GM12864 (cell line): ENCODE measurements around the gene PRKAR1B.
A peak's percentile ranks its signal among the peaks of the same experiment; 100 is the strongest.

Experiments used
- DNase-seq: peaks from one replicate; pipeline ENCODE4 v3.0.0-alpha.2; 2011; ENCODE audit warnings: low read depth
- H3K4me3 ChIP-seq: 2 replicates; pipeline ENCODE4 v1.5.1; 2011; ENCODE audit warnings: mild to moderate bottlenecking, low read depth, low read length, control low read depth
- TF ChIP-seq, protein P1 (sequence below): IDR thresholded peaks from 2 replicates; pipeline ENCODE4 v1.5.1; 2011; ENCODE audit warnings: low read depth, mild to moderate bottlenecking, moderate library complexity, low read length, control low read depth, inconsistent platforms; ENCODE audit errors: missing control alignments

Gene PRKAR1B

DNA sequence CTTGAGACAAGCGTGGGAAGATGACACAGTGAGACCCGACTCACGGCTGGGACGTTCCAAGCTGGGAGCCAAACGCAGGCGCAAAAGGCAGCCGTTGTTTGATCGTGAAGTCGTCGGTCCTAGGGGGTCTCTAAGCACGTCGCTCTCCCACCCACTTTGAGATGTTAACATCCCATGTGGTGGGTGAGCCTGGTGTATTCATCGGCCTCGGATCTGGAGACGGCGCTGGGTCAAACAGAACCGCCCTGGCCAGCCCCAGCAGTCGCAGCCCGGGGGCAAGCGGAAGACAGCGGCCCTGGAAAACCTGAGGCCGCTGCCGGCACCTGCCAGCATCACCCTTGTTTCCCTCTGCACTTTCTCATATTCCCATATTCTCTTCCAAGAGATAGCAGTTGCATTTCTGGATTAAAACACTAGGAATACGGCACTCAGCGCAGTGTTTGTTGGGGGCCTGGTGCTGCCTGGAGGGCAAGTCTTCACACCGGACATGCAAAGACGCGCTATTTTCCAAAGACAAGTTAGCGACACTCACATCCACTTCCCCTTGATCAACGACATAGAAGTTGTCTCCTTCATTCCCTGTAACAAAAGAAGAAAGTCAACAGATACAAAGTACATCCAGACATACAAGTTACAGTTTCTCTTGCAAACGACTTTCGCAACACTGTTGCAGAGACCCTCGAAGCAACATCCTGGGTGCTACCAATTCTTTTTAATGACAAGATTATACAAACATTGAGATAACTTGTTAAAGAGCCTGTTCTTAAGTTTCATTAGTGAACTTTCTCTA is 121.2 kb downstream of the PRKAR1B start:
- DNase-seq: no peak
- H3K4me3 ChIP-seq: peak overlapping the region; percentile 68; the same call in 1 of the 2 replicates
- TF ChIP-seq, protein P1, sequence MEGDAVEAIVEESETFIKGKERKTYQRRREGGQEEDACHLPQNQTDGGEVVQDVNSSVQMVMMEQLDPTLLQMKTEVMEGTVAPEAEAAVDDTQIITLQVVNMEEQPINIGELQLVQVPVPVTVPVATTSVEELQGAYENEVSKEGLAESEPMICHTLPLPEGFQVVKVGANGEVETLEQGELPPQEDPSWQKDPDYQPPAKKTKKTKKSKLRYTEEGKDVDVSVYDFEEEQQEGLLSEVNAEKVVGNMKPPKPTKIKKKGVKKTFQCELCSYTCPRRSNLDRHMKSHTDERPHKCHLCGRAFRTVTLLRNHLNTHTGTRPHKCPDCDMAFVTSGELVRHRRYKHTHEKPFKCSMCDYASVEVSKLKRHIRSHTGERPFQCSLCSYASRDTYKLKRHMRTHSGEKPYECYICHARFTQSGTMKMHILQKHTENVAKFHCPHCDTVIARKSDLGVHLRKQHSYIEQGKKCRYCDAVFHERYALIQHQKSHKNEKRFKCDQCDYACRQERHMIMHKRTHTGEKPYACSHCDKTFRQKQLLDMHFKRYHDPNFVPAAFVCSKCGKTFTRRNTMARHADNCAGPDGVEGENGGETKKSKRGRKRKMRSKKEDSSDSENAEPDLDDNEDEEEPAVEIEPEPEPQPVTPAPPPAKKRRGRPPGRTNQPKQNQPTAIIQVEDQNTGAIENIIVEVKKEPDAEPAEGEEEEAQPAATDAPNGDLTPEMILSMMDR: no peak

DNA sequence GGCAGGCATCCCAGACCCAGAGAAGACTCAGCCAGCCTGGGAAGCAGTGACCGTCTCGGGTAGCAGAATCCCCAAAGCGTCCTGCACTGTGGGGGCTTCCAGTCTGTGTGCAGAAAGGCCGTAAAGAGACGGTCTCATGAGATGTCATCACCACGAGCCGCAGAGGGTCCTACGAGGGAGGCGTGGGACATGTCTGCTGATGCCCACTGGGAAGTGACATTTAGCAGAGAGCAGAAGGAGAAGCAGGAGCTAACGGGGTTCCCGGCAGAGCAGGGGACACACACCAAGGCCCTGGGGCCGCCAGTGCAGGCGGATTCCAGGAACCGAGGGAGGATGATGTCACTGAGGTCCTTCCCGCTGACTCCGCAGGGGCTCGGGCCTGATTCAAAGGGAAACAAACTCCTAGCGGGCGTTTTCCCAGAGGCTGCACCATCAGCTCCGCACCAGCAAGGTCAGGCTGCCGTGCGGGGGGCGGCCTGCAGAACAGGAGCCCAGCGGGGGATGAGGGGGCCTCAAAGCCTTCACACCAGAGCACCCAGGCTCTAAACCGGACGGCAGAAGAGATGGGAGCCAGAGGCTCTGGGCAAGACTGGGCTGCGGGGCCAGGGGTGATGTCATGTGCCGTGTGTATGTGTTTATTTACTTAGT is 122.1 kb downstream of the PRKAR1B start:
- H3K4me3 ChIP-seq: peak overlapping the region; percentile 68
- TF ChIP-seq, protein P1: no peak
- no peak for DNase-seq

DNA sequence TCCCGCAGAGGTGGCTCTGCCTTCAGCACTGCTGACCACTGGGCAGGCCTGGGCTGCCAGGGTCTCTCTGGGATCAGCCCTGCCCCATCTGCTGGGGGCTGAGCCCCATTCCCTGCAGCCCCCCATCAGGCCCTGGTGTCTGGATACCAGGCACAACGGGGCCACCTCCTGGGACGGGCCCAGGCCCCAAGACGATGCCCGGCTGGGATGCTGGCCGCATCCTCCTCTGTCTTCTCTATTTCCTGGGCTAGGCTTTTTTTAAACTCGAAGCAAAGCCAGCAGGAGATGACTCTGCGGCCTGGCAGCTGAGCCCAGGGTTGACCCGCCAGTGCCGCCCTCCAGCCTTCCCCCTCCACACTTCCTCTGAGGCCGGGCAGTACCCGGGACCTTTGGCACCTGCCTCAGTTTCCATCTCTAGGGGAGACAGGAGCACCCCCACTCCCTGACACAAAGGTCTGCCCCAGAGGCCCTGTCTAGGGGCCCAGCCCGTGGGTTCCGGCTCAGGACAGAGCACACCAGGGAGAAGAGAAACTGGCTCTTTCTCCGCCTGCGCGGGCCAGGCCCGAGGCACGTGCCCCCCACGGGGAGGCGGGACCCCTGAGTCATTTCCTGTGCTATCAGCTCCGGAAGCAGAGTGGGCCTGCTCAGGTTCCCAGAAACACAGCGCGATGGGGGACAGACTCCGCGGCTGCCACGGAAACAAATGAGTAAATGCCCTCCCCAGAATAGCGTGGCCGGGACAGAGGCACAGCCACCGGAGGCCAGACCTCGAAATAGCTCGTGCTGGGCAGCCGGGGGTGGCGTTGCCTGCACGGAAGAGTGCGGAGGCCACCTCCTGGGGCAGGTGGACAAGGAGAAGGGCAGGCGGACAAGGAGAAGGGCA is 122.8 kb downstream of the PRKAR1B start:
- peak; percentile 83 for DNase-seq
- H3K4me3 ChIP-seq: peak overlapping the region; percentile 68
- TF ChIP-seq, protein P1: no peak

DNA sequence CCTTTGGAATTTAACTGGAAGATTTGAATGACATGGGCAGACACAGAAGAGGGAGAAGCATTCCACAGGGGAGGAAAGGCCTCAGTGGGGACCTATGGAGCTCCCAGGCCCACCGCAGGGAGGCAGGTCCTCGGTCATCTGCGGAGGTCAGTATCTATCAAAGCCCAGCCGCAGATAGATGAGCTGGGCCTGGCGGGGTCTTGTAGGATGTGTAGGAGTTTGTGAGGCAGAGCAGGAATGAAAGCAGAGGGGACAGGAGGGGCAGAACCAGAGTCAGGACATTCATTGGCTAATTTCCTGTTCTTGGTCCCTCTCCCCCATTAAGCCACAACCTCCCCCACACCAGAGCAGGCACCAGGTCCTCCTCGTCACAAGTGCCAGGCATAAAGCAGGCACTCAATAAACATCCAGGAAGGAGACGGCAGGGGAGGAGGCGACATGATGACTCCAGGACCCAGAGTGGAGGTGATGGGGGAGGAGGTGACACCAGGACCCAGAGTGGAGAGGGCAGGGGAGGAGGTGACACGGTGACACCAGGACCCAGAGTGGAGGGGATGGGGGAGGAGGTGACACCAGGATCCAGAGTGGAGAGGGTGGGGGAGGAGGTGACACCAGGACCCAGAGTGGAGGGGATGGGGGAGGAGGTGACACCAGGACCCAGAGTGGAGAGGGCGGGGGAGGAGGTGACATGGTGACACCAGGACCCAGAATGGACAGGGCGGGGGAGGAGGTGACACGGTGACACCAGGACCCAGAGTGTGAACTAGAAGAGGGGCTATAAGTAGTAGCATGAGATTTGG is 123.7 kb downstream of the PRKAR1B start:
- TF ChIP-seq, protein P1: no peak
- DNase-seq: no peak
- peak overlapping the region; percentile 68; the same call in 1 of the 2 replicates for H3K4me3 ChIP-seq

DNA sequence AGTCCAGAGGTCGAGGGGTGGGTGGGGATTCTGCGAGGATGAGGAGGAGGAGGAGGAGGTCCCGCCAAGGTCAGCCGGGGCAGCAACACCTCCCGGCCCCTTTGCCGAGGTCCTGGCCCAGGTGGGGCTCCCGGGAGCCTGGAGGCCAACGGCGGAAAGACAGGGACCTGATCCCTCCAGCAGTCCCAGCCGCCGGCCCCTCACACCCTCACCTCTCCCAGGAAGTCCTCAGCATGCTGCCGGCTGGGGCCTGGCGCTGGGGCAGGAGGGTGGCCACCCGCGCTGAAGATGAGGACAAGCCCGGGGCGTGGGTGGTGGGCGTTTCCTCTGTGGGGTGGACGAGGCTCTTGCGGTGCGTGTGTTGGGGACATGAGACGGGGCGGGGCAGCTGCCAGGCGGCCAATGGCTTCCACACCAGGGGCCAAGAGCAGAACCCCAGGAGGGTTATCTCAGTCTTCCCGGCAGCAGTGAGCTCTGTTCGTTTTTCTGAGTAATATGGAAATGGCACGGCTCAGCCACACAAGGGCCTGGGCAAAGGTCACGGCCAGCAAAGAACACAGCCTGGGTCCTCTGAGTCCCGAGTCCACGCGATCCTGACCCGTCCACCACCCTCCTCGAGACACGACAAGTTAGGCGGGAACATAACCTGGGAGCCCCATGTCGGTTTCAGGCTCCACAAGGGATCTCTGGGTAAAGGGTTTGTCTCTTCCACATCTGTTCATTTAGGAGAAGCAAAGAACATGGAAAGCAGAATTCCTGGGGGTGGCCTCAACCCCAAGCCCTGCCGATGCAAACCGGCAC is 124.5 kb downstream of the PRKAR1B start:
- H3K4me3 ChIP-seq: peak overlapping the region; percentile 41
- TF ChIP-seq, protein P1: peak; percentile 11
- DNase-seq: no peak
